HFF-Myc (cell line): ENCODE measurements around the gene PRDM16.

Source experiments
- DNase-seq: peaks from one replicate; pipeline ENCODE4 v3.0.0-alpha.2; 2011; ENCODE audit warnings: low read depth; ENCODE audit errors: extremely low read depth
- H3K4me3 ChIP-seq: replicated peaks from 2 replicates; pipeline ENCODE4 v1.5.1; 2011; ENCODE audit warnings: low read depth, mild to moderate bottlenecking, control low read depth, low read length
- CTCF ChIP-seq: IDR thresholded peaks from 2 replicates; pipeline ENCODE4 v1.5.1; 2012; ENCODE audit warnings: mild to moderate bottlenecking, low read depth, low read length, control low read depth; ENCODE audit errors: missing control alignments

The PRDM16 gene

GRCh38 chr1:3103967-3104677 lies 35.1 kb downstream of the PRDM16 start:
- no peak overlapping the region for H3K4me3 ChIP-seq
- DNase-seq = no peak
- no peak for TF ChIP-seq CTCF

- TF ChIP-seq CTCF = no peak
- no peak overlapping the region for H3K4me3 ChIP-seq
- DNase-seq = no peak
These were observed 36.3 kb downstream of the PRDM16 start for GRCh38 chr1:3105167-3105863.

DNA sequence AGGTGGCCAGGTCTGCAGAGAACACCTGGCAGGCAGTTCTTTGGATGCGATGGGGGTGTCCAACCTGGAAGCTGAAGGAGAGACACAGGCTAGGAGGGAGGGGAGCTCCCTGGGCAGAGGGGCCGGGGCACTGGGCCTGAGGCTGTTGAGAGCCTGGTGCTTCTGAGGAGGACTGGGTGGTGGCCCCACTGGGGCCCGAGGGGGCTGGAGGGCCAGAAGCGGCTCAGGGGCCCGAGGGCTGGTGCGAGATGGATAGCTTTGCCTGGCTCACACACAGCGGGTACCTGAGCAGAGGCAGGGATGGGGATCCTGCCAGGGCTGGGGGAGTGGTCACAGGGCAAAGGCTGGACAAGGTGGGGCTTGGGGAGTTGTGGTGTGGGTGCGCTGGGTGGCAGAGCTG lies 37.2 kb downstream of the PRDM16 start:
- TF ChIP-seq CTCF = no peak
- no peak for DNase-seq
- H3K4me3 ChIP-seq = no peak overlapping the region

- no peak overlapping the region for H3K4me3 ChIP-seq
- no peak for DNase-seq
- TF ChIP-seq CTCF = no peak
These were observed 38.2 kb downstream of the PRDM16 start for GRCh38 chr1:3107201-3107600.

DNA sequence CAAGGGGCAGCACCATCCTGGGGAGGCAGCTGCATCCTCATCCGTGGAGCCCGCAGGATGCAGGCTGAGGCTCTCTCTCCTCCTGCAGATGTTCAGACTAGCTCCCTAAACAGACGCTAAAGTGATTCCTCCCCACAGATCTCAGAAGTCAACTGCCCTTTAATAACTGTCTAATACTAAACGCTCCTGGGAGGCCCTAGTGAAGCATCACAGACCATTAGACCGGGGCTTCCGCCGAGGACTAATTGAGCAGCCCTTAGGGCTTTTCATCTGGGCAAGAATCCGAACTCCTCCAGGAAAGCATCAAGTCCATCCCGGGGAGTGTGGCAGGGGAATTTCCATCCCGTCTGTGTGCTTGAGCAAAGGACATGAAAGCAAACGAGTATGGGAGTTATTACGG lies 40.4 kb downstream of the PRDM16 start:
- no peak for DNase-seq
- H3K4me3 ChIP-seq = no peak overlapping the region
- no peak for TF ChIP-seq CTCF

GRCh38 chr1:3111348-3112021 lies 42.5 kb downstream of the PRDM16 start:
- no peak for DNase-seq
- no peak overlapping the region for H3K4me3 ChIP-seq
- TF ChIP-seq CTCF = no peak
